Measurements from ENCODE around the gene ECE1. TPM values are rescaled to one million over a fixed set of nuclear protein-coding genes. Genes with fewer than 3 reads are reported as not detected.

Gene ECE1
- total RNA-seq, 4 donors from 2014 or later: 68.3 to 94.7 (median 69.9) TPM

DNA sequence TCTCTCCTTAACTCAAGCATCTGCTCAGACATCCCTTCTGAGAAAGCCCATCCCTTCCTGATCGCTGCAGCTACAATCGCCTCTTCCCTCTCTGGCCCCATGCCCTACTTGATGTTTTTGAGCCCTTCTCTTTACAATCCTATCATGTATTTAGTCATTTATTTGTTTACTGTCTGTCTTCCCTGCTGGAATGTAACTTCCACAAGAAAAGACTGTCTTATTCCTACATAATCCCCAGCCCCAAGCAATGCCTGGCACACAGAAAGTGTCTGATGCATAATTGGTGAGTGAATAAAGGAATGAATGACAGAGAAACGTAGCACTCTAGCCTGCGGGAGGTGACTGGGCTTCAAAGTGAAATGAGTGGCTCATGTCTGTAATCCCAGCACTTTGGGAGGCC lies 25.4 kb downstream of the ECE1 start:
- H3K4me1 ChIP-seq: peaks cover 0 to 74% (median 40%) of the 10 kb centered on the region in 3 donors
- WGBS, 2 donors (ENCODE audit: low coverage in 1 of 2): 75 to 80% methylated on average over 4 of the region's 4 CpGs
- H3K27ac ChIP-seq: peak overlapping the region in 1 of 4 donors; percentile 32

DNA sequence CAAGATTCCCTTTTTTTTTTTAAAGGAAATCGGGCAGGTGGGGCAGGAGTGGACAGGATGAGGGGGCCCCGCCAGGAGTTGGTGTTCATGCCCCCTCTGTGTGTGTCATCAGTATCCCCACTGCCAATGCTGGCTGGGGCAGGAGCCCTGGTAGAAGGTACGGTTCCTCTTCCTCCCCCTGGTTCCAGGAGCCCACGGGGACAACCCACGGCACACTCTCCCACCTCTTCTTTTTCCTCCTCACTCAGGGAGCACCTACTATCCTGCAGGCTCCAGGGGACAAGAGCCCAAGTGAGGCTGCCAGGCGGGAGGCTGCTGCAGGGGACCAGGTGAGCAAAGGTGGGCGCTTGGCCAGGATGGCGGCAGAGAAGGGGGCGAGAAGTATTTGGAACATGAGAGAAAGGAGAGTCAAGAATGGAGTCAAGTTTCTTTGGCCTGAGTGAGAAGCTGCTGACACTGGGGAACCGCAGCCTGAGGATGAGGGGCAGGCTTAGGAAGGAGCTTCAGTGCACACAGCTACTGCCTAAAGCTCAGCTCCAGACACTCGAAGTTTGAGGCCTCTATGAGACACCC lies 26.5 kb downstream of the ECE1 start:
- ATAC-seq: no peak
- whole genome bisulfite sequencing, 2 donors (ENCODE audit: low coverage in 1 of 2): 93% methylated on average over 7 of the region's 11 CpGs; no CpG with 5 or more reads in 1 of the 2 donors
- TF ChIP-seq, protein P1, sequence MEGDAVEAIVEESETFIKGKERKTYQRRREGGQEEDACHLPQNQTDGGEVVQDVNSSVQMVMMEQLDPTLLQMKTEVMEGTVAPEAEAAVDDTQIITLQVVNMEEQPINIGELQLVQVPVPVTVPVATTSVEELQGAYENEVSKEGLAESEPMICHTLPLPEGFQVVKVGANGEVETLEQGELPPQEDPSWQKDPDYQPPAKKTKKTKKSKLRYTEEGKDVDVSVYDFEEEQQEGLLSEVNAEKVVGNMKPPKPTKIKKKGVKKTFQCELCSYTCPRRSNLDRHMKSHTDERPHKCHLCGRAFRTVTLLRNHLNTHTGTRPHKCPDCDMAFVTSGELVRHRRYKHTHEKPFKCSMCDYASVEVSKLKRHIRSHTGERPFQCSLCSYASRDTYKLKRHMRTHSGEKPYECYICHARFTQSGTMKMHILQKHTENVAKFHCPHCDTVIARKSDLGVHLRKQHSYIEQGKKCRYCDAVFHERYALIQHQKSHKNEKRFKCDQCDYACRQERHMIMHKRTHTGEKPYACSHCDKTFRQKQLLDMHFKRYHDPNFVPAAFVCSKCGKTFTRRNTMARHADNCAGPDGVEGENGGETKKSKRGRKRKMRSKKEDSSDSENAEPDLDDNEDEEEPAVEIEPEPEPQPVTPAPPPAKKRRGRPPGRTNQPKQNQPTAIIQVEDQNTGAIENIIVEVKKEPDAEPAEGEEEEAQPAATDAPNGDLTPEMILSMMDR (IDR thresholded peaks at IDR 0.05): no peak
- no peak for TF ChIP-seq EP300 (IDR thresholded peaks at IDR 0.05)
- TF ChIP-seq POLR2A (IDR thresholded peaks at IDR 0.05): no peak
- TF ChIP-seq POLR2AphosphoS5 (IDR thresholded peaks at IDR 0.05): no peak
- H3K9me3 ChIP-seq: no peaks in the 10 kb centered on the region
- H3K4me1 ChIP-seq: peaks cover 0 to 68% (median 36%) of the 10 kb centered on the region in 3 donors
- peaks cover 0 to 46% of the 10 kb centered on the region in 2 donors for H3K36me3 ChIP-seq
- H3K27me3 ChIP-seq: no peaks in the 10 kb centered on the region
- H3K4me3 ChIP-seq: no peak overlapping the region
- peak overlapping the region; percentile 62 to 91 (median 88) for H3K27ac ChIP-seq

More for the DNA sequence above, 25.4 kb downstream of the ECE1 start:
- ATAC-seq: no peak
- Histone ChIP-seq H3K36me3 (peaks cover 0 to 43% of the 10 kb centered on the region in 2 donors), H3K27me3 (no peaks in the 10 kb centered on the region), H3K4me3 (no peak overlapping the region), H3K9me3 (no peaks in the 10 kb centered on the region)
- no peak for TF ChIP-seq EP300 (IDR thresholded peaks at IDR 0.05)
- no peak for TF ChIP-seq POLR2A (IDR thresholded peaks at IDR 0.05)
- no peak for TF ChIP-seq POLR2AphosphoS5 (IDR thresholded peaks at IDR 0.05)
- TF ChIP-seq, protein P1 (IDR thresholded peaks at IDR 0.05): no peak

DNA sequence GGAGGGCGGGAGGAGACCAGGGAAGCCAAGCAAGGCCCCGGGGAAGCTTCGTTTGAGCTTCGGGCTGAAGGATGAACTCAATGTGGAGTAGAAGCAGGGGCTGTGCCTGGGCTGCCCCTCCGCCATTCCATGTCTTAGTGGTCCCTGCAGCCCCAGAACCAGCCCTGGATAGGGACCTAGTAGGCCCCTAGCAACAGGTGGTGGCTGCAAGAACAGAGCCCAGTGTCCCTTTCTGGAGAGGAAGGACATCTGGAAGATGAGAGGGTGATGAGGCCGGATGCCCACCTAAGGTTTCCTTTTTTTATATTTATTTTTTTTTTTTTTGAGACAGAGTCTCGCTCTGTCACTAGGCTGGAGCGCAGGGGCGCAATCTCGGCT lies 27.2 kb downstream of the ECE1 start:
- Histone ChIP-seq H3K9me3 (no peaks in the 10 kb centered on the region), H3K36me3 (peaks cover 0 to 46% of the 10 kb centered on the region in 2 donors), H3K27me3 (no peaks in the 10 kb centered on the region), H3K27ac (peak overlapping the region; percentile 62 to 91 (median 88)), H3K4me1 (peaks cover 0 to 61% (median 29%) of the 10 kb centered on the region in 3 donors), H3K4me3 (no peak overlapping the region)
- ATAC-seq: no peak
- WGBS, 2 donors (ENCODE audit: low coverage in 1 of 2): 70 to 100% methylated on average over 3 to 8 of the region's 10 CpGs
- TF ChIP-seq EP300 (IDR thresholded peaks at IDR 0.05) (no peak), POLR2A (IDR thresholded peaks at IDR 0.05) (no peak), POLR2AphosphoS5 (IDR thresholded peaks at IDR 0.05) (no peak)
- TF ChIP-seq, protein P1 (IDR thresholded peaks at IDR 0.05): no peak

DNA sequence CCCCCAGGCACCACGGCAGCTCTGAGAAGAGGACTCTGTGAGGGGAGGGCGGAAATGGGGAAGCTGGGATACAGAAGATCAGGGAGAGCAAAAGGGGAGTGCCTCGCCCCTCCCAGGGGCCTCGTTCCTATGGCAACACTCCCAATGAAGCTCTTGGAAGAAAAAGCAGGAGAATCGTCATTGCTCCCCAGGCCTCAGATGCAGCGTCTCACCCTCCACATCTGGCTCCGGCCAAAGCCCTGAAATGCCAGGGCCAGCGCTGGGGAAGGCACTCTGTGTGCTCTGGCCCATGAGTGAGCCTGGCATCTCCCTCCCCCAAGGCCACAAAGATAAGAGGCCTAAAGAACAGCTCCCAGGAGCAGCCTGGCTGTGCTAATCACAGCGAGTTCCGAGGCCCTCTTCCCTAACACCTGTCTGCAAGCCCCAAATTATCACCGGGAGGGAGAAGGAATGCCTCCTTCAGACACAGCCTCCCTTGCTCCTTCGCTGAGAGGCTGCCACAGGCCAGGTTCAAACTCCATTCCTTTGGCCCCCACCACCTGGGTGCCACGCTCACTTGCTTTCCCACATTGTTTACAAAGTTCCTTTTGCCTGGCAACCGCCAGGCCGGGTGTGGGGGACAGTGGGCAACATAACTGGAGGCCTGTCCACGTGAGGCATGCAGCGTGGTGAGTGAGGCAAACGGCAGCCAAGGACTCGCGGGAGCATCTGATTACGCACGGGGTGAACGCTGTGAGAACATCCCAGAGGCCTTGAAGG lies 27.8 kb downstream of the ECE1 start:
- Histone ChIP-seq H3K36me3 (peaks cover 0 to 46% of the 10 kb centered on the region in 2 donors), H3K27me3 (no peaks in the 10 kb centered on the region), H3K4me1 (peaks cover 0 to 58% (median 29%) of the 10 kb centered on the region in 3 donors), H3K9me3 (no peaks in the 10 kb centered on the region), H3K27ac (peak overlapping the region; percentile 62 to 91 (median 88)), H3K4me3 (peak overlapping the region in 1 of 2 donors; percentile 18)
- peak; percentile 83 for ATAC-seq
- TF ChIP-seq, protein P1 (IDR thresholded peaks at IDR 0.05): peak in 2 of 4 experiments; percentile 16 to 20
- TF ChIP-seq EP300 (IDR thresholded peaks at IDR 0.05) (no peak), POLR2AphosphoS5 (IDR thresholded peaks at IDR 0.05) (peak; percentile 70), POLR2A (IDR thresholded peaks at IDR 0.05) (no peak)
- 19 to 28% methylated on average over 6 to 8 of the region's 23 CpGs for WGBS, 2 donors (ENCODE audit: low coverage in 1 of 2)
